ENCODE data around the gene FHDC1.

- no peak for TF ChIP-seq POLR2A (IDR thresholded peaks at IDR 0.05; ENCODE audit: low read depth, low read length)
- TF ChIP-seq POLR2AphosphoS5 (IDR thresholded peaks at IDR 0.05; ENCODE audit: low read depth, low read length) = no peak
Measured at GRCh38 chr4:152894673-152895072, 41.5 kb upstream of the FHDC1 start.
